Muscle layer of colon (tissue), 2 donors: ENCODE results near the gene PITPNM2.
A peak's percentile ranks its signal among the peaks of the same experiment; 100 is the strongest.

Experiments
- H3K27ac ChIP-seq: one replicate; pipeline ENCODE4 v1.7.0; 2013; ENCODE audit warnings: low read depth, mild to moderate bottlenecking, low read length, moderate library complexity
- H3K27me3 ChIP-seq, 2 donors: one replicate each; pipeline ENCODE4 v1.7.0; 2013; ENCODE audit warnings: low read length in 2 of 2, mild to moderate bottlenecking in 2 of 2; ENCODE audit not compliant: insufficient read depth in 2 of 2, control insufficient read depth in 1 of 2
- H3K36me3 ChIP-seq: one replicate; pipeline ENCODE4 v1.7.0; 2013; ENCODE audit warnings: mild to moderate bottlenecking, low read length; ENCODE audit not compliant: insufficient read depth
- H3K4me1 ChIP-seq: one replicate; pipeline ENCODE4 v1.7.0; 2013; ENCODE audit warnings: mild to moderate bottlenecking, low read length; ENCODE audit not compliant: insufficient read depth
- H3K4me3 ChIP-seq, 2 donors: one replicate each; pipeline ENCODE4 v1.7.0; 2013; ENCODE audit warnings: low read length in 2 of 2, low read depth in 1 of 2, mild to moderate bottlenecking in 1 of 2, moderate library complexity in 1 of 2
- H3K9ac ChIP-seq: one replicate; pipeline ENCODE4 v1.7.0; 2013; ENCODE audit warnings: low read length
- H3K9me3 ChIP-seq: one replicate; pipeline ENCODE4 v1.7.0; 2013; ENCODE audit warnings: mild to moderate bottlenecking, low read length
- donor health status: abdominal sarcoma.
- donor health status: Adenocarcinoma of cecum.

PITPNM2 gene

DNA sequence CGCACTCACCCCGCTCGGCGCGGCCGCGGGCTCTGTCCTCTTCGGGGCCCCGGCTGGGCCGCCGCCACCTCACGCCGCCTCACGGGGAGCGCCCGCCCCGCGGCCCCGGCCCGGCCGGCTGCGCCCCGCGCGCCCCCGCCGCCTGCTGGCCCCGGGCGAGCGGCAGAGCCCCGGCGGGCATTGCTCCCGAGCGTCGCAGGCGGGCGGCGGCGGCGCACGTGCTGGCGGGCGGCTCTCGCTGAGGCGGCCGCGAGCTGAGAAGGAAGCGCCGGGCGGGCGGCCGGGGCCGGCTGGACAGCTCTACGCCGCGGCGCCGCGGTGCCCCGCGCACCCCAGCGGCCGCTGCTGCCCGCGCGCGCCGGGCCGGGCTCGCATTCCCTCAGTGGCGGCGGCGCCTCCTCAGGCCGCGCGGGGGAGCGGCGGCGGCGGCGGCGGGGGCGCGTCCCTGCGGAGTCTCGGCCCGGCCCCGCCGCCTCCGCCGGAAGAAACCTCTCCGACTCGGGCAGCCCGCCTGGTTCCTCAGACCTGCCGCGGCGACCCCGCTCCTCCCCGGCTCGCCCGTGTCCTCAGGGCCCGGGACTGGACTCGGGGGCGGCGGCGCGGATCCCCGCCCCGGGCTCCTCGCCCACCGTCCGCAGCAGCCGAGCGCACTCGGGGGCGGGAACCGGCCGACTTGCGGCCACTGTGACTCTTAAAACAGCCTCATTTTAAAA lies at the start of gene PITPNM2:
TSS of gene PITPNM2 (minus strand) at position 347 of the 713 bp plus-strand sequence. CDS start 116,500 bp downstream, outside the sequence.
- peaks cover 13% of the 10 kb centered on the region for H3K4me1 ChIP-seq
- peaks cover 4% of the 10 kb centered on the region for H3K36me3 ChIP-seq
- no peaks in the 10 kb centered on the region for H3K9me3 ChIP-seq
- H3K4me3 ChIP-seq: peak within 1 kb of the TSS; percentile 73 to 76
- H3K9ac ChIP-seq: peak within 1 kb of the TSS; percentile 67
- no peaks in the 10 kb centered on the region for H3K27me3 ChIP-seq
- H3K27ac ChIP-seq: peak within 1 kb of the TSS; percentile 84

DNA sequence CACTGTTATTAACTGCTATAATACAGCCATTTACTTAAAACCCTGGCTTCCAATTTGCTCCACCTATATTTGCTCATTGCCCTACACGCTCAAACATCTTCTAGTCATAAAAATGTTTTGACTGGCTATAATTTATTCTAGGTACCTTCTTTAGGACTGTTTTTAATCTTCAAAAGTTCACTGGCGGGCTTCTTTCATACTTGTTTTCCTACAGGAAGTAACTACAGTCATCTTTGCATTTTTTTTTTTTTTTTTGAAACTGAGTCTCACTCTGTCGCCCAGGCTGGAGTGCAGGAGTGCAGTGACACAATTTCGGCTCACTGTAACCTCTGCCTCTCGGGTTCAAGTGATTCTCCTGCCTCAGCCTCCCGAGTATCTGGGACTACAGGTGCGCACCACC lies 49.5 kb upstream of the PITPNM2 start:
- H3K27ac ChIP-seq: no peak overlapping the region
- H3K9me3 ChIP-seq: no peaks in the 10 kb centered on the region
- H3K27me3 ChIP-seq: no peaks in the 10 kb centered on the region
- no peaks in the 10 kb centered on the region for H3K4me1 ChIP-seq
- H3K9ac ChIP-seq: no peak overlapping the region
- no peak overlapping the region for H3K4me3 ChIP-seq
- peaks cover 9% of the 10 kb centered on the region for H3K36me3 ChIP-seq

DNA sequence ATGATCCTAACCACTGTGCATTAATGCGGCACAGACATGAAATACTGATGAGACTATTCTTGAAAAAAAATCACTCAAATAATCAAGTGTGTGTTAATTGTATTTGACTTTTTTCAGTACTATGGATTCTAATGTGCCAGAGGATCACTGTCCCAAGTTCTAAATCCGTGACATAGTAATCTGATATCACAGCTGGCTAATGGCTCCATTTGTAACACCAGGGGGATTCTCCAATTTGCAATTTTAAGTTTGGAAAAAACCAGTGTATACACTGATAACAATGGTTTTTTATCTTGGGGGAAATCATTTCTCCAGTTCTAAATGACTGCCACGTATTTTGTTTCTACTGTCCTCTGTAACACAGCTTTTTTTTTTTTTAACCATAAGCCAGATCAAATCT lies 49.0 kb upstream of the PITPNM2 start:
- Histone ChIP-seq H3K4me1 (no peaks in the 10 kb centered on the region), H3K27ac (no peak overlapping the region), H3K27me3 (no peaks in the 10 kb centered on the region), H3K9ac (no peak overlapping the region), H3K4me3 (no peak overlapping the region), H3K9me3 (no peaks in the 10 kb centered on the region), H3K36me3 (peaks cover 9% of the 10 kb centered on the region)

DNA sequence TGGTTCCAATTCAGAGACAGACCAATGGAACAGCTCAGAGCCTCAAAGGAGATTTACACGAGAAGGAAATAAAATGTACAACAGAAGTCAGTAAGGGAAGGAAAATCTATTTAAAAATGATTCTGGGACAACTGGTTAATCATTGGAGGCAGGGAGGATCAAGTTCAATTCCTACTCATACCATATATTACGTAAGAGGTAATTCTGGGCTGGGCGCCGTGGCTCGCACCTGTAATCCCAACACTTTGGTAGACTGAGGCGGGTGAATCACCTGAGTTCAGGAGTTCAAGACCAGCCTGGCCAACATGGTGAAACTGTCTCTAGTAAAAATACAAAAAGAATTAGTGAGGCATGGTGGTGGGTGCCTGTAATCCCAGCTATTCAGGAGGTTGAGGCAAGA lies 36.7 kb upstream of the PITPNM2 start:
- no peaks in the 10 kb centered on the region for H3K4me1 ChIP-seq

DNA sequence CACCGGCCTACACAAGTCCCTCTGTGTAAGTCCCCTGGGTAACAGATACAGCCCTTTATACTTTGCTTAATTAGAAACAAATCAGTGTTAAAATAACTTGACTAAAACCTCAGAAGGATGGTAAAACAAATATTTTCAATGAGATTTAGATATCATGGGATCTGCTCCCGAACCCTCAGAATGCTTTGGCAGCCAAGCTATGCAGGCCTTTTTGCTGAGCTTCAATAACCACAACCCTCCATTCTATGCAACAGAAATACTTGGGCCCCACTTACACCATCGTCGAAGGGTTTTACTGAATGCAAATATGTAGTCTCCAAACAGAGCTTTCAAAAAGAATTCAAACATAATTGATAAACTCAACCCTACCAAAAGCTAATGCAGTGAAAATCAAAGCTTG lies 29.3 kb upstream of the PITPNM2 start:
- Histone ChIP-seq H3K4me3 (no peak overlapping the region), H3K27me3 (no peaks in the 10 kb centered on the region), H3K27ac (no peak overlapping the region), H3K9me3 (no peaks in the 10 kb centered on the region), H3K9ac (no peak overlapping the region), H3K4me1 (no peaks in the 10 kb centered on the region), H3K36me3 (peaks cover 18% of the 10 kb centered on the region)

More for the DNA sequence above, 36.7 kb upstream of the PITPNM2 start:
- no peaks in the 10 kb centered on the region for H3K9me3 ChIP-seq
- H3K27ac ChIP-seq: no peak overlapping the region
- no peak overlapping the region for H3K9ac ChIP-seq
- H3K36me3 ChIP-seq: peaks cover 18% of the 10 kb centered on the region
- no peaks in the 10 kb centered on the region for H3K27me3 ChIP-seq
- H3K4me3 ChIP-seq: no peak overlapping the region

DNA sequence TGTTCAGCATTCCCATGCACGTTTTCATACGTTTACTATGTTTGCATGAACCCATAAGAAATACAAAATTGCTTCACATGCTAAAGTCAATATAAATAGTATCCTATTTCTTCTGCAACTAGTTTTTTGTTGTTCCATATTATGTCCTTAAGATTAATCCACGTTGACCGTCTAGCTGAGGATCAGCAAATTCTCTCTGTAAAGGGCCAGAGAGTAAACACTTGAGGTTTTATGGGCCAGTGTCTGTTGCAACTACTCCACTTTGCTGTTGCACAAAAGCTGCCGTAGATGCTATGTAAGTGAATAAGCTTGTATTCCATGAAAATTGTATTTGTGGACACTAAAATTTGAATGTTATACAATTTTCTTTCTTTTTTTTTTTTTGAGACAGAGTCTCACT lies 21.1 kb upstream of the PITPNM2 start:
- Histone ChIP-seq H3K4me3 (no peak overlapping the region), H3K9ac (no peak overlapping the region), H3K27ac (no peak overlapping the region), H3K27me3 (no peaks in the 10 kb centered on the region), H3K4me1 (no peaks in the 10 kb centered on the region), H3K36me3 (peaks cover 14% of the 10 kb centered on the region), H3K9me3 (no peaks in the 10 kb centered on the region)

DNA sequence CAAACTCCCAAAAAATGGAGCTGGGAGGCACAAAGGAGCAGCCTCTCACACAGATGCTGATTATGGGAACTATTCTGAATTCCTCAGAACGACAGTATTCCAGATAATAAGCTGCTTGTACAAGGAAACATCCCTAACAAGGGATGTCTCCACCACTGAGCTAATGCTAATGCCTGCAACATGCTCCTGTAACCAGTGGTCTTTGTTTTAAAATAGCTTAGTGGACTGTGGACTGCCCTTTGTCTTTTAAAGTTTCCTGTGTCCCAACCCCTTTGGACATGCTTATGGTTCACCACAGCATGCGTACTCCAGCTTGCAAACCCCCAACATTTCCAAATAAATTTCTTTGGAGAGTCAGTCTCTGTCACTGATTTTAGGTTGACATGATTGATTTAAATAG lies 16.4 kb upstream of the PITPNM2 start:
- H3K9me3 ChIP-seq: no peaks in the 10 kb centered on the region
- H3K9ac ChIP-seq: no peak overlapping the region
- no peaks in the 10 kb centered on the region for H3K27me3 ChIP-seq
- no peak overlapping the region for H3K27ac ChIP-seq
- no peaks in the 10 kb centered on the region for H3K4me1 ChIP-seq
- H3K4me3 ChIP-seq: no peak overlapping the region
- H3K36me3 ChIP-seq: peaks cover 15% of the 10 kb centered on the region

DNA sequence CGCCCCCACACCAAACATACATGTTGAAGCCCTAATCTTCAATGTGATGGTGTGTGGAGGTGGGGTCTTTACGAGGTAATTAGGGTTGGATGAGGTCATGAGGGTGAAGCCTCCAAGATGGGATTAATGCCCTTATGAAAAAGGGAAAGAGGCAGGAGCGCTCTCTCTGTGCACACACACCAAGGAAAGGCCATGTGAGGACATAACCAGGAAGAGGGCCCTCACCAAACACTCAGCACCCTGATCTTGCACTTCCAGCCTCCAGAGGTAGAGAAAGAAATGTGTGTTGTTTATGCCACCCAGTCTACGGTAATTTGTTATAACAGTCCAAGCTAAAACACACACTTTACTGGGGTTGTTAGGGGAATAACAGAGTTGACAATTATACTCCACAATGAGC lies 14.6 kb upstream of the PITPNM2 start:
- H3K36me3 ChIP-seq: peaks cover 15% of the 10 kb centered on the region
- H3K27ac ChIP-seq: no peak overlapping the region
- H3K4me1 ChIP-seq: no peaks in the 10 kb centered on the region
- no peak overlapping the region for H3K9ac ChIP-seq
- H3K27me3 ChIP-seq: no peaks in the 10 kb centered on the region
- no peaks in the 10 kb centered on the region for H3K9me3 ChIP-seq
- no peak overlapping the region for H3K4me3 ChIP-seq

DNA sequence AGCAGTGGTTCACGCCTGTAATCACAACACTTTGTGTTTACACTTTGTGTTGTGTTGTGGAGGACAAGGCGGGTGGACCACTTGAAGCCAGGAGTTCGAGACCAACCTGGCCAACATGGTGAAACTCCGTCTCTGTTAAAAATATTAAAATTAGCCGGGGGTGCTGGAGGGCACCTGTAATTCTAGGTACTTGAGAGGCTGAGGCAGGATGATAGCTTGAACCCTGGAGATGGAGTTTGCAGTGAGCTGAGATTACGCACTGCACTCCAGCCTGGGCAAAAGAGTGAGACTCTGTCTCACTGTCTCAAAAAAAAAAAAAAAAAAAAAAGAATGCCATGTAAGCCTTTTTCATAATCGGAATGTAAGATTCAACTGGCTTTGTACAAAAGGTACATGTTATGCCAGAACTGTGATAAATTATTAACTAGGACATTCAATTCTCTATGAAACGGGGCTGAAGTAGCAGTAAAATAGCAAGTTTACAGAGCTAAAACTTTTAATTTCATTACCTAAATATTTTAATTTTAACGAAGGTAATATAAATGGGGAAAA lies 13.9 kb upstream of the PITPNM2 start:
- Histone ChIP-seq H3K4me3 (no peak overlapping the region), H3K9ac (no peak overlapping the region), H3K9me3 (no peaks in the 10 kb centered on the region), H3K27me3 (no peaks in the 10 kb centered on the region), H3K36me3 (peaks cover 15% of the 10 kb centered on the region), H3K4me1 (no peaks in the 10 kb centered on the region), H3K27ac (no peak overlapping the region)

DNA sequence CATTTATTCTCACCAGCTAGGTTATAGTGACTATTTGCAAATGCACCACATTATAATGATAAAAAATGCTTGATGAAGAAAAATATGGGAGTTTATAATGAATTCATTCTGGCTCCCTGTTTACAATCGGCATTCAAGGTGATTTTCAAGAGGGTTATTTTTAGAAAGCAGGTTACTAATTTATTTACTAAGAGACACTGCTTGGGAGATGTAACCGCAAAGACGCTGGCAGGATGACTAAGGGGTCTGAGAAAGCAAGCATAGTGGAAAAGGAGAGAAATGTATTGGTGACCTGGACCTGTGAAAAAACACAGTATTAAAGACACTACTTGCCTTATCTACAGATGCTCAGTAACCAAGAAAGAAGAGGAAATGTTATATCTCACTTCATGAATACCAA lies 13.3 kb upstream of the PITPNM2 start:
- Histone ChIP-seq H3K4me1 (no peaks in the 10 kb centered on the region), H3K27me3 (no peaks in the 10 kb centered on the region), H3K36me3 (peaks cover 15% of the 10 kb centered on the region), H3K4me3 (no peak overlapping the region), H3K9me3 (no peaks in the 10 kb centered on the region), H3K9ac (no peak overlapping the region), H3K27ac (no peak overlapping the region)

DNA sequence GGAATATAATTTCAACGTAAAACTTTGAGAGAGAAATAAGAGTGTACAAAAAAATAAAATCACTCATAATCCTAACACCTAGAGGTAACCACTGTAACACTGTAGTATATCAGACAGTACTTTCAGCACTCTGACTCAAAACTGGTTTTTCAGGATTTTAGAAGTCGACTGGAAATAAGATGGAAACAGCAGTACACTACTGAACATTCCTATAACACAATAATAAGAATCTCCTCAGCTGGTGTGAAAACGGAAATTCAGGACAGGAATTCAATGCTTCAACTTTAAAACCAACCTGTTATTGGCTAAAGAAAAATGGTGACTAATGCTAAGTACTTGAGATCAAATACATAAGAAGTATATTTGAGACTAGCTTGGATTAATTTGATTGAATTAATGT lies 12.3 kb upstream of the PITPNM2 start:
- no peak overlapping the region for H3K27ac ChIP-seq

More for the DNA sequence above, 12.3 kb upstream of the PITPNM2 start:
- H3K4me1 ChIP-seq: no peaks in the 10 kb centered on the region
- no peaks in the 10 kb centered on the region for H3K9me3 ChIP-seq
- H3K4me3 ChIP-seq: no peak overlapping the region
- no peaks in the 10 kb centered on the region for H3K27me3 ChIP-seq
- no peak overlapping the region for H3K9ac ChIP-seq
- H3K36me3 ChIP-seq: peaks cover 15% of the 10 kb centered on the region
